OCI-LY3 (cell line): ENCODE measurements around the gene DAZAP1.

Source experiments
- CTCF ChIP-seq: fragments of 200-600, 300-600 bp; sonication (generic); IDR thresholded peaks from 2 replicates; pipeline ENCODE4 v1.5.1; 2014; ENCODE audit warnings: antibody characterized with exemption, low read length, low read depth
- EZH2phosphoT487 ChIP-seq: fragments of 200-600 bp; shearing (Covaris generic); IDR thresholded peaks from 2 replicates; pipeline ENCODE4 v1.6.1; 2018; ENCODE audit warnings: antibody characterized with exemption, mixed run types, low read depth

- no peak for TF ChIP-seq CTCF
- TF ChIP-seq EZH2phosphoT487 = no peak
These were observed 11.2 kb upstream of the DAZAP1 start for GRCh38 chr19:1396019-1396767.
